H1 (cell line): Measurements from ENCODE around the gene EPHA1. TPM values are rescaled to one million over a fixed set of nuclear protein-coding genes. Genes with fewer than 3 reads are reported as not detected.

Experiments used
- CTCF ChIA-PET: fragments of 300-600 bp; sonication (Branson Sonifier 250); formaldehyde crosslinking; loops from one replicate; lab custom pipeline; 2021; ENCODE audit not compliant: partially characterized antibody; lab: Charles Lee
- POLR2A ChIA-PET: fragments of 300-600 bp; sonication (Branson Sonifier 250); formaldehyde crosslinking; loops from one replicate; lab custom pipeline; 2021; ENCODE audit warnings: inconsistent platforms; ENCODE audit not compliant: partially characterized antibody; lab: Charles Lee
- DNase-seq, 2 experiments: peaks; one replicate each; pipeline versions ENCODE4 v3.0.0 to v3.0.0-alpha.2; 2010 to 2022; ENCODE audit warnings: low spot score in 2 of 2, low read depth in 1 of 2, mixed read lengths in 1 of 2
- FAIRE-seq: peaks from 2 replicates; lab custom pipeline; 2011; peaks lifted over from hg19 to GRCh38; lab: Jason Lieb, UNC
- H2AFZ ChIP-seq: 2 replicates; pipeline ENCODE4 v1.8.1; 2012; ENCODE audit warnings: low read length, inconsistent platforms
- H2AK5ac ChIP-seq: 2 replicates; pipeline ENCODE4 v1.6.1; 2013; ENCODE audit warnings: low read depth, low read length
- H2BK120ac ChIP-seq: replicated peaks from 2 replicates; pipeline ENCODE3; 2013; ENCODE audit warnings: low read depth, low read length, inconsistent platforms
- H2BK12ac ChIP-seq: 2 replicates; pipeline ENCODE4 v1.6.1; 2013; ENCODE audit warnings: low read depth, low read length
- H2BK15ac ChIP-seq: 2 replicates; pipeline ENCODE4 v1.6.1; 2013; ENCODE audit warnings: low read length
- H2BK20ac ChIP-seq: 2 replicates; pipeline ENCODE4 v1.6.1; 2013; ENCODE audit warnings: low read length
- H2BK5ac ChIP-seq: 2 replicates; pipeline ENCODE4 v1.6.1; 2013; ENCODE audit warnings: low read depth, low read length
- H3K14ac ChIP-seq: 2 replicates; pipeline ENCODE4 v1.6.1; 2013; ENCODE audit warnings: inconsistent platforms; ENCODE audit not compliant: insufficient read length
- H3K18ac ChIP-seq: 2 replicates; pipeline ENCODE4 v1.6.1; 2013; ENCODE audit warnings: low read length; ENCODE audit errors: extremely low read depth
- H3K23ac ChIP-seq: 2 replicates; pipeline ENCODE4 v1.6.1; 2013; ENCODE audit warnings: inconsistent platforms; ENCODE audit not compliant: insufficient read length
- H3K23me2 ChIP-seq: 2 replicates; pipeline ENCODE4 v1.6.1; 2013; ENCODE audit warnings: low read depth, low read length
- H3K27ac ChIP-seq: 2 replicates; pipeline ENCODE4 v1.6.1; 2011; ENCODE audit warnings: low read depth, low read length, inconsistent platforms
- H3K27me3 ChIP-seq, 4 experiments: replicated peaks in 1 of 4; 1 replicate in 1 of 4; 2 replicates in 3 of 4; pipeline versions ENCODE4 v1.6.1 to v1.8.1; 2011 to 2013; ENCODE audit warnings: low read length in 3 of 4, mild to moderate bottlenecking in 3 of 4, inconsistent platforms in 2 of 4, mixed read lengths in 2 of 4, moderate library complexity in 1 of 4; ENCODE audit not compliant: control insufficient read depth in 3 of 4, insufficient read depth in 3 of 4; ENCODE audit errors: extremely low read depth in 1 of 4
- H3K36me3 ChIP-seq, 4 experiments: 2 replicates each; pipeline versions ENCODE4 v1.6.1 to v1.8.1; 2011 to 2013; ENCODE audit warnings: mild to moderate bottlenecking in 4 of 4, low read length in 3 of 4, moderate library complexity in 2 of 4, control low read depth in 1 of 4, inconsistent platforms in 1 of 4; ENCODE audit not compliant: insufficient read depth in 4 of 4, control insufficient read depth in 2 of 4
- H3K4ac ChIP-seq: replicated peaks from 2 replicates; pipeline ENCODE3; 2013; ENCODE audit warnings: low read length, low read depth, mixed read lengths, inconsistent platforms; ENCODE audit not compliant: insufficient read length
- H3K4me1 ChIP-seq, 4 experiments: replicated peaks in 1 of 4; 1 replicate in 1 of 4; 2 replicates in 3 of 4; pipeline versions ENCODE4 v1.6.1 to v1.8.1; 2011 to 2013; ENCODE audit warnings: low read length in 3 of 4, inconsistent platforms in 2 of 4, mixed read lengths in 1 of 4; ENCODE audit not compliant: insufficient read depth in 4 of 4, control insufficient read depth in 3 of 4
- H3K4me2 ChIP-seq, 2 experiments: 2 replicates each; pipeline versions ENCODE4 v1.6.1 to v1.8.1; 2011 to 2013; ENCODE audit warnings: low read depth in 2 of 2, low read length in 2 of 2, control low read depth in 1 of 2, inconsistent platforms in 1 of 2, mild to moderate bottlenecking in 1 of 2; ENCODE audit not compliant: insufficient read depth in 1 of 2
- H3K4me3 ChIP-seq, 4 experiments: fragments of 200-600, 300-600 bp in 1 of 4; sonication (generic), shearing (Covaris generic), sonication (Bioruptor Twin) in 1 of 4; 2 replicates each; pipeline versions ENCODE4 v1.5.1 to v1.8.1; 2011 to 2016; ENCODE audit warnings: low read length in 4 of 4, low read depth in 3 of 4, control low read depth in 2 of 4, inconsistent platforms in 2 of 4, mild to moderate bottlenecking in 2 of 4, mixed read lengths in 1 of 4, moderate library complexity in 1 of 4; ENCODE audit not compliant: insufficient read depth in 2 of 4; ENCODE audit errors: extremely low read depth in 1 of 4
- H3K56ac ChIP-seq: replicated peaks from 2 replicates; pipeline ENCODE3; 2013; ENCODE audit warnings: low read depth, mild to moderate bottlenecking, mixed read lengths, low read length, inconsistent platforms; ENCODE audit not compliant: insufficient read length
- H3K79me1 ChIP-seq: 2 replicates; pipeline ENCODE4 v1.6.1; 2013; ENCODE audit warnings: low read depth, low read length, control low read depth
- H3K79me2 ChIP-seq, 2 experiments: 2 replicates each; pipeline versions ENCODE4 v1.6.1 to v1.8.1; 2012 to 2013; ENCODE audit warnings: low read length in 2 of 2, mild to moderate bottlenecking in 2 of 2, inconsistent platforms in 1 of 2; ENCODE audit not compliant: insufficient read depth in 2 of 2, control insufficient read depth in 1 of 2
- H3K9ac ChIP-seq, 4 experiments: replicated peaks in 1 of 4; 1 replicate in 1 of 4; 2 replicates in 3 of 4; pipeline versions ENCODE4 v1.6.1 to v1.8.1; 2011 to 2013; ENCODE audit warnings: low read depth in 3 of 4, low read length in 3 of 4, control low read depth in 2 of 4, mild to moderate bottlenecking in 2 of 4, moderate library complexity in 2 of 4, inconsistent platforms in 1 of 4; ENCODE audit errors: extremely low read depth in 1 of 4
- H3K9me3 ChIP-seq, 2 experiments: 2 replicates each; pipeline versions ENCODE4 v1.6.1 to v1.8.1; 2012 to 2013; ENCODE audit warnings: mild to moderate bottlenecking in 2 of 2, moderate library complexity in 2 of 2, control low read depth in 1 of 2, inconsistent platforms in 1 of 2, low read depth in 1 of 2, low read length in 1 of 2, mixed read lengths in 1 of 2; ENCODE audit not compliant: insufficient read depth in 2 of 2
- H4K20me1 ChIP-seq, 2 experiments: replicated peaks in 1 of 2; 2 replicates each; pipeline versions ENCODE3 to v1.8.1; 2011 to 2013; ENCODE audit warnings: inconsistent platforms in 2 of 2, low read length in 2 of 2, mild to moderate bottlenecking in 1 of 2; ENCODE audit not compliant: insufficient read depth in 2 of 2, control insufficient read depth in 1 of 2
- H4K5ac ChIP-seq: 2 replicates; pipeline ENCODE4 v1.6.1; 2013; ENCODE audit warnings: low read length, low read depth, mixed read lengths, inconsistent platforms; ENCODE audit not compliant: insufficient read length
- H4K8ac ChIP-seq: 2 replicates; pipeline ENCODE4 v1.8.0; 2013; ENCODE audit warnings: mild to moderate bottlenecking, moderate library complexity, low read length, inconsistent platforms; ENCODE audit not compliant: insufficient read depth; ENCODE audit errors: extremely low read depth
- H4K91ac ChIP-seq: replicated peaks from 2 replicates; pipeline ENCODE3; 2013; ENCODE audit warnings: low read length, mixed read lengths, inconsistent platforms; ENCODE audit not compliant: insufficient read length
- BACH1 ChIP-seq: IDR thresholded peaks from 2 replicates; pipeline ENCODE4 v1.6.1; 2012; ENCODE audit warnings: low read length, improper control_type of control experiment
- BCL11A ChIP-seq, 2 experiments: IDR thresholded peaks; one replicate each; pipeline ENCODE4 v1.6.1; 2011; ENCODE audit warnings: low read depth in 2 of 2, low read length in 2 of 2, mild to moderate bottlenecking in 2 of 2
- CEBPB ChIP-seq: IDR thresholded peaks from 2 replicates; pipeline ENCODE4 v1.6.1; 2012; ENCODE audit warnings: low read depth, low read length
- EGR1 ChIP-seq: IDR thresholded peaks from 2 replicates; pipeline ENCODE4 v1.6.1; 2011; ENCODE audit warnings: low read depth, low read length, borderline replicate concordance
- EP300 ChIP-seq, 2 experiments: IDR thresholded peaks; 1 replicate in 1 of 2; 2 replicates in 1 of 2; pipeline ENCODE4 v1.6.1; 2011 to 2012; ENCODE audit warnings: low read depth in 2 of 2, low read length in 2 of 2, mild to moderate bottlenecking in 2 of 2, borderline replicate concordance in 1 of 2, inconsistent platforms in 1 of 2, moderate library complexity in 1 of 2
- FOSL1 ChIP-seq: IDR thresholded peaks from 2 replicates; pipeline ENCODE4 v1.6.1; 2011; ENCODE audit warnings: mild to moderate bottlenecking, low read depth, low read length, moderate library complexity; ENCODE audit not compliant: insufficient read depth
- NANOG ChIP-seq: IDR thresholded peaks from 2 replicates; pipeline ENCODE4 v1.6.1; 2011; ENCODE audit warnings: low read length, low read depth, mild to moderate bottlenecking, inconsistent platforms; ENCODE audit not compliant: insufficient read depth, poor library complexity, severe bottlenecking
- POU5F1 ChIP-seq: IDR thresholded peaks from 2 replicates; pipeline ENCODE4 v1.6.1; 2011; ENCODE audit warnings: low read depth, mild to moderate bottlenecking, low read length, moderate library complexity
- SIRT6 ChIP-seq: IDR thresholded peaks from one replicate; pipeline ENCODE4 v1.7.1; 2012; ENCODE audit warnings: low read length, inconsistent platforms
- USF2 ChIP-seq: IDR thresholded peaks from 2 replicates; pipeline ENCODE4 v1.6.1; 2011; ENCODE audit warnings: low read length, improper control_type of control experiment
- WGBS, 2 experiments: shearing (Covaris generic) in 1 of 2; methylation state at CpG; one replicate each; pipeline versions ENCODE4 v1.1.6 to v1.1.7; 2013 to 2015; ENCODE audit warnings: low lambda C conversion rate in 2 of 2, mixed read lengths in 2 of 2, inconsistent platforms in 1 of 2, low coverage in 1 of 2, missing lambda C conversion rate in 1 of 2; ENCODE audit not compliant: insufficient replicate concordance in 2 of 2, insufficient coverage in 1 of 2, insufficient read length in 1 of 2; ENCODE audit errors: extremely low coverage in 1 of 2, missing lambda C conversion rate in 1 of 2; 5-methylcytosine and 5-hydroxymethylcytosine counted together
- polyA plus RNA-seq, 7 experiments: library from polyadenylated mRNA; depleted of rRNA in 3 of 7; stranded (reverse) in 5 of 7; unstranded in 2 of 7; fragments of >200 nt in 5 of 7; fragments of 200-250 nt in 2 of 7; gene quantifications; 1 replicate in 5 of 7; 2 replicates in 1 of 7; 4 replicates in 1 of 7; pipeline versions ENCODE4 v1.2.1 to v1.2.3, GENCODE V29; 2011 to 2013; ENCODE audit warnings: missing spikeins in 2 of 7, mixed read lengths in 2 of 7
- total RNA-seq: library from RNA; stranded (reverse); fragmentation: NEBNext Ultra II Directional; extraction: Animal tissue kit (Norgen Biotek cat#: 25700); gene quantifications from 2 replicates; pipeline ENCODE4 v1.2.1, GENCODE V29; 2021
- TF ChIP-seq, protein P1 (sequence below), 3 experiments: IDR thresholded peaks; 1 replicate in 2 of 3; 2 replicates in 1 of 3; pipeline versions ENCODE4 v1.5.1 to v1.6.1; 2011; ENCODE audit warnings: low read length in 3 of 3, mild to moderate bottlenecking in 3 of 3, inconsistent platforms in 2 of 3, low read depth in 1 of 3, moderate library complexity in 1 of 3; ENCODE audit not compliant: insufficient read depth in 1 of 3; ENCODE audit errors: control extremely low read depth in 1 of 3

Gene EPHA1
- total and polyA plus RNA-seq, 2 of the 8 experiments (the other 6 are each of a cell fraction or from before 2014, with no cell fraction given): 86.5 to 133 TPM

- H3K79me1 ChIP-seq: no peaks in the 10 kb centered on the region
- no peak overlapping the region for H2BK15ac ChIP-seq
- ChIA-PET CTCF (no interaction called here), POLR2A (no interaction called here)
- no peak overlapping the region for H4K5ac ChIP-seq
- no peak overlapping the region for H3K27ac ChIP-seq
- H4K91ac ChIP-seq: no peak overlapping the region
- H2BK5ac ChIP-seq: no peak overlapping the region
- FAIRE-seq (no peak), DNase-seq (no peak)
- no peaks in the 10 kb centered on the region for H3K79me2 ChIP-seq
- no peak overlapping the region for H3K9ac ChIP-seq
- no peak overlapping the region for H2AFZ ChIP-seq
- H3K27me3 ChIP-seq: no peaks in the 10 kb centered on the region
- H3K4ac ChIP-seq: no peak overlapping the region
- H4K20me1 ChIP-seq: no peaks in the 10 kb centered on the region
- no peaks in the 10 kb centered on the region for H3K36me3 ChIP-seq
- H3K4me2 ChIP-seq: no peak overlapping the region
- no peak overlapping the region for H2BK20ac ChIP-seq
- no peak overlapping the region for H3K18ac ChIP-seq
- H3K14ac ChIP-seq: no peak overlapping the region
- peaks cover 6 to 9% of the 10 kb centered on the region in 2 experiments for H3K9me3 ChIP-seq
- no peak overlapping the region for H2BK12ac ChIP-seq
- peaks cover 2 to 6% (median 3%) of the 10 kb centered on the region in 4 experiments; a peak in 5 of 7 replicates for H3K4me1 ChIP-seq
- no peak overlapping the region for H2AK5ac ChIP-seq
- H3K23me2 ChIP-seq: no peaks in the 10 kb centered on the region
- H3K4me3 ChIP-seq: no peak overlapping the region
- no peak overlapping the region for H3K56ac ChIP-seq
- no peak overlapping the region for H3K23ac ChIP-seq
- no peak overlapping the region for H2BK120ac ChIP-seq
- no peak overlapping the region for H4K8ac ChIP-seq
- WGBS, 2 experiments: 99% methylated on average over 4 of the region's 4 CpGs; no CpG with 5 or more reads in 1 of the 2 experiments
- TF ChIP-seq, protein P1, sequence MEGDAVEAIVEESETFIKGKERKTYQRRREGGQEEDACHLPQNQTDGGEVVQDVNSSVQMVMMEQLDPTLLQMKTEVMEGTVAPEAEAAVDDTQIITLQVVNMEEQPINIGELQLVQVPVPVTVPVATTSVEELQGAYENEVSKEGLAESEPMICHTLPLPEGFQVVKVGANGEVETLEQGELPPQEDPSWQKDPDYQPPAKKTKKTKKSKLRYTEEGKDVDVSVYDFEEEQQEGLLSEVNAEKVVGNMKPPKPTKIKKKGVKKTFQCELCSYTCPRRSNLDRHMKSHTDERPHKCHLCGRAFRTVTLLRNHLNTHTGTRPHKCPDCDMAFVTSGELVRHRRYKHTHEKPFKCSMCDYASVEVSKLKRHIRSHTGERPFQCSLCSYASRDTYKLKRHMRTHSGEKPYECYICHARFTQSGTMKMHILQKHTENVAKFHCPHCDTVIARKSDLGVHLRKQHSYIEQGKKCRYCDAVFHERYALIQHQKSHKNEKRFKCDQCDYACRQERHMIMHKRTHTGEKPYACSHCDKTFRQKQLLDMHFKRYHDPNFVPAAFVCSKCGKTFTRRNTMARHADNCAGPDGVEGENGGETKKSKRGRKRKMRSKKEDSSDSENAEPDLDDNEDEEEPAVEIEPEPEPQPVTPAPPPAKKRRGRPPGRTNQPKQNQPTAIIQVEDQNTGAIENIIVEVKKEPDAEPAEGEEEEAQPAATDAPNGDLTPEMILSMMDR (IDR thresholded peaks at IDR 0.05; ENCODE audit: control extremely low read depth in 1 of 3, insufficient read depth in 1 of 3, low read depth in 1 of 3, low read length in 3 of 3): no peak
- no peak for TF ChIP-seq BACH1
- no peak for TF ChIP-seq USF2
- no peak for TF ChIP-seq CEBPB
- TF ChIP-seq NANOG: no peak
- no peak for TF ChIP-seq POU5F1
- no peak for TF ChIP-seq BCL11A (IDR thresholded peaks at IDR 0.05; ENCODE audit: low read depth in 2 of 2, low read length in 2 of 2)
- TF ChIP-seq FOSL1: no peak
- TF ChIP-seq EGR1: no peak
- TF ChIP-seq SIRT6: no peak
- no peak for TF ChIP-seq EP300 (IDR thresholded peaks at IDR 0.05; ENCODE audit: borderline replicate concordance in 1 of 2, low read depth in 2 of 2, low read length in 2 of 2)
Observed at GRCh38 chr7:143419880-143420279, 11.2 kb upstream of the EPHA1 start.
